G401.6 (cell line): ENCODE data around the gene TRABD2B.

Experiments used
- FAIRE-seq: peaks from 2 replicates; lab custom pipeline; 2012; peaks lifted over from hg19 to GRCh38; lab: Jason Lieb, UNC

Gene TRABD2B

DNA sequence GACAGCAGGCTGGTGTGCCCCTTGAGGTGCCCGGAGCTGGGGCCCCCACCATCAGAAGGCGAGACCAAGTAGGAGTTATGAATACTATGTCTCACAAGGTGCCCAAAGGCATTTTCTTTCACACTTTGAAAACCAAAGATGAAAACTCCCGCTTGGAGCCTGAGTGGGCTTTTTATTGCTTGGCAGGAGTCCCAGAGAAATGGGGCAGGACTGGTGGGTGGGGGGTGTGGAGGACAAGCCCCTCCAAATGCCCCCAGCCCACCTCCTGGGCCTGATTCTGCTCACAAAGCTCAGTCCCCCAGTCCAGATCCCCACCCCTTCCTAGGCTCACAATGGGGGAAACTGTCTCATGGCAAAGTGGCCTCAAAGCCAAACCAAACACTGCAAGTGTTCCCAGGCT, 227.9 kb downstream of the TRABD2B start:
- FAIRE-seq = no peak

DNA sequence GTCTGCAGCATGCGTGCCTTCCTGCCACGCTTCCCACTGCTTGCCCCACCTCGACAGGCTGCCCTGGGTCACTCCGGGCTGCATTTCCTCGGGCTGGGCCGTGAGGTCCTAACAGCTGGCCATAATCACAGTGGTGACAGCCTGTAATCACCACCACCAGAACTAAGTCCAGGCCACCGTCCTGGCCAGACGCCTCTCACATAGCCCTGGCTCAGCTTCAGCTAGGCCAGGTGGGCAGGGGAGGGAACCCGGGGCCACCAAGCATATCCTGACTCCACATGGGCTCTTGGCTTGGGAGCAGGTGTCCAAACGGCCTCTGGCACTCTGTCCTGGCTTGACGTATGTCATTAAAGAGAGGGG, 229.5 kb downstream of the TRABD2B start:
- no peak for FAIRE-seq

DNA sequence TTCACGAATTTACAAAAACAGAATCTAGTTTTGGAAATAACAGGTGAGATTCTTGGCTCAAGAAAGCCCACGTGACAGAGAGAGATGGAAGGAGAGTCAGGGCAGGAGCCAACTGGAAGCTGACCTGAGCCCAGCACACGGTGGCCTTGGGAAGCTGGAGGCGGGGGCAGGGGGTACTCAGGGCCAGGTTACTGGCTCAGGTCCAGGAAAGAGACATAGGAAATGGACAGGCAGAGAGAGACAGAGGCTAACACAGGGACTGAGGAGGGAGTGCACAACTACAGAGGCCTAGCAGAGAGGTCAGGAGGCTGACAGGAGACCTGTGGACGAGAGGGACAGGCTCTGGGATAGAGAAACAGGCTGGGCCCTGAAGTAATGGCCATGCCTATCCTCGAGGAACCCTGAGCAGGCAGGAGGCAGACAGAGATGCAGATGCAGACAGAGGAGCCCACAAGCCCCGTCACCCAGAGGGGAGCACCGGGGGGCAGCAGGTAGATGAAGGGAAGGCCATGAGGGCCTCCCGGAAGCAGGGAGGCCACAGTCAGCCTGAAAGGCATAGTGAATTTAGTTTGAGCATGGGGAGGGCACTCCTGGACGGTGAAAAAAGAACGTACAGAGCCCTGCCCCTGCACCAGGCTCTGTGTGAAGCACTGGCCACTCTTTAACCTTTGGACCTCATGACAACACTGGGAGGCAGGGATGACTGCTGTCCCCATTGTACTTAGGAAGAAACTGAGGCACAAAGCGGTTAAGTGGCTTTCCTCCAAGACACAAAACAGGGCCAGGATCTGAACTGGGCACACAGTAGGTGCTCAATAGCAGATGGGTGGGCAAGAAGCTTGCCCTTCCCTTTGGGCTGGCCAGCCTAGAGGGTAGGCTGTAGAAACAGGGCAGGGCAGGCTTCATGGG, 230.1 kb downstream of the TRABD2B start:
- no peak for FAIRE-seq

DNA sequence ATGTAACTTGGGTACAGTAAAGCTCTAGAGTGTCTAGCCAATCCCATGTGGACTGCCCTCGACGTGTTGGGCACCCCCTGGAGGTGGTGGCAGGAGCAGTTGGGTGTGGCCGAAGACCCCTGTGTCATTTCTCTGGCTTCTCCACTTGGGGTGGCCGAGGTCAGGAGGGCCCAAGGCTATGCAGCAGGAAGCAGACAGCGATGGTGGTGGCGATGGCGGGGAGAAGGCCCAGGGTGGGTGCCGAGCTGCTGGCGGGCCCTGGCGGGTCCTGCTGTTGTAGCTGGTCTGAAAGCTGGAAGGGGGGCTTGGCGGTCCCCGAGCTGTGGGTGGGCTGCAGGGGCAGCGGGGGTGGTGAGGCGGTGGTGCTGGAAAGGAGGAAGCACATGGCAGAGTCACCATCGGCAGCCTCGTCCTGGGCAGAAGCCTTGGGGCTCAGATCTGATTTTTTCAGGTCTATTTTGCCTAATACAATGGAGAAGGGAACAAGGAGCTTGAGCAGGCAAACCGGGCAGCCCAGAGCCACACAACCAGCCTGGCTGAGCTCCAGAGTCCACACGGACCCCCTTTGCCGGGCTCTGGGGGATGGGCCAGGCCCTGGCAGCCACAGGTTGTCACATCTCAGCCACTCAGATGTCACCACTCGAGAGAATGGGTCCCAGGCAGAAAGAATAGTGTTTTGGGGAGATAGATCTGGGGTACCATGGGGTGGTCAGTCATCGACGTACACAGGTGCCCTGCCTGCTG, 231.3 kb downstream of the TRABD2B start:
- no peak for FAIRE-seq

GRCh38 chr1:47765236-47765635, 231.9 kb downstream of the TRABD2B start:
- no peak for FAIRE-seq

DNA sequence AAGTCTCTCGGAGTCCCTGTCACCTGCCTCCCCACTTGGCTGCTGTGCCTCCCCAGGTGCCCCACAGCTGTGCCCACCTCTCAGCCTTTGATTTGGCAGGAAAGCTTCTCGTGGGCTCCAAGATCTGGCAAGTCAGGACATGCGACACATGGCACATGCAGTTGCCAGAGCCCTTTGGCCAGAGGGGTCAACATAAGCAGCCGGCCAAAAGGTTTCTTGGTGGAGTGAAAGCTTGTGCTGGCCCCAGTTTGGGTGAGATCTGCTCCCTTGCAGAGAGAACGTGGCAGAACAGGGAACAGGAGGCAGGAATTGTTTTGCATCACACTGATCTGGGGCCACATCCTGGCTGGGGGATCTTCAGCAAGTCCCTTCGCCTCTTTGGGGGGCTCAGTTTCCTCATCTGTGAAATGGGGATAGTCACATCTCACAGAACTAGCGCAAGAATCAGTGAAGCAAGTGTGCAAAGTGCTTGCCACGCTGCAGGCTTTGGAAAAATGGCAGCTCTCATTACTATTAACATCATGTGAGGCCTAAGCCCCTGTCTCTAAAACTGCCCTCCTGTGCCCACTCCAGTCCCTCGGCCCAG, 232.6 kb downstream of the TRABD2B start:
- no peak for FAIRE-seq

- no peak for FAIRE-seq
Measured at GRCh38 chr1:47763591-47764171, 233.5 kb downstream of the TRABD2B start.

- FAIRE-seq = no peak
Measured at GRCh38 chr1:47761974-47762373, 235.2 kb downstream of the TRABD2B start.

DNA sequence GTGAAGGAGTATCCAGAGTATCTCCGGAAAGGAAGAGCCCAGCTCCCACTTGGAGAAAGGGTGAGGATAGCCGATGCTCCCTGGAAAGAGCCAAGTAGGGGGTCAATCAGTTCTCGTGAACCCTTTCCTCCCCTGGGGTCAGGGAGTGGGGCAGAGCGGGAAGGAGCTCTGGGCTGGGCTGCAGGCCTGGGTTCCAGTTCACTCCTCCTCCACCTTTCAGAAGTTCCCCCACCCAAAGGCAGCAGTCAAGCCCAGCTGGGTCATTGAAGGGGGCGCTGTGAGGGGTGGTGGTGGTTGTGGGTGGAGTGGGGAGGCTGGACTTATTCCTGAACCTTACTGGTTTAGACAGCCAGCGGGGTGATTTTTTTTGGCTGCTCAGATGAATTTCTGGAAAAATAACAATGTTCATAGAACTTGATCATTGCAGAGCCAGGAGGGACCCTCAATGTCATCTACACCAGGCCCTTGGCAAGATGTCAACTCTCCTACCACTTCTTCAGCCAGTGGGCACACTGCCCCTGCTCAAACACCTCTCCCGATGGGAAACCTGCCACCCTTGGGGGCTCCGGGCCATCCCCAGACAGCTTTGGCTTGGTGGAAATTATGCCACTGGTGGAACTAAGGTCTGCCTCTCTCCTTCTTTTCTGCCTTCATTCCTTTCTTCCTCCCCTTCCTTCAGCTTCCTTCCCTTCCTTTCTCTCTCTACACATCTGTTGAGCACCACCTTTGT, 235.8 kb downstream of the TRABD2B start:
- no peak for FAIRE-seq

DNA sequence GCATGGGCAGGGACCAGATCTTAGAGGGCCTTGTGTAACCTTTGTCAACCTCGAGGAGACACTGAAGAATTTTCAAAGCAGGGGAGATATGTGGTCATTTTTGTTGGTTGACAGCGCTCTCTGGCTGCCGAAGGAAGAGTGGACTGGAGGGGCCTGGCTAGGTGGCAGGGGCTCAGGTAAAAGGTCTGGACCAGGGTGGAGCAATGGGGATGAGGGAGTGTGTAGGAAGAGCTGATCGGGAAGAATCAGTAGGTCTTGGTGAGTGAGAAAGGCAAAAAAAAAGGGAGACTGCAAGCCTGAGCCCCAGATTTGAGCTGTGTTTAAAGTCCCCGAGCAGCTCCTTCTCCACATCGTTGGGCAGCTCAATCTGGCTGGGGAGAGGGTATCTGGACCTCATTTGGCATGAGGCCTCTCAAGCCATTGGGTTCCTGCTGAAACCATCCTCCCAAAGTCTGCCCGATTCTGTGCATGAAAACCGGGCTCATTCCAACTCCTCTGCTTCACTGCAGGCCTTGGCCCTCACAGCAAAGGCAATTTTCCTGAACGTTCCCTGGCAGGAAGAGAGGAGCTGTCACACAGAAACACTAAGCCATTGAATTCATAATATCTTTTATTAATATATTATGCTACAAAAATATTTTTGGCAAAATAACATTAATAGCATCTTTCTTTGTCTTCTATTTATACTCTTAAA, 237.1 kb downstream of the TRABD2B start:
- FAIRE-seq = no peak

DNA sequence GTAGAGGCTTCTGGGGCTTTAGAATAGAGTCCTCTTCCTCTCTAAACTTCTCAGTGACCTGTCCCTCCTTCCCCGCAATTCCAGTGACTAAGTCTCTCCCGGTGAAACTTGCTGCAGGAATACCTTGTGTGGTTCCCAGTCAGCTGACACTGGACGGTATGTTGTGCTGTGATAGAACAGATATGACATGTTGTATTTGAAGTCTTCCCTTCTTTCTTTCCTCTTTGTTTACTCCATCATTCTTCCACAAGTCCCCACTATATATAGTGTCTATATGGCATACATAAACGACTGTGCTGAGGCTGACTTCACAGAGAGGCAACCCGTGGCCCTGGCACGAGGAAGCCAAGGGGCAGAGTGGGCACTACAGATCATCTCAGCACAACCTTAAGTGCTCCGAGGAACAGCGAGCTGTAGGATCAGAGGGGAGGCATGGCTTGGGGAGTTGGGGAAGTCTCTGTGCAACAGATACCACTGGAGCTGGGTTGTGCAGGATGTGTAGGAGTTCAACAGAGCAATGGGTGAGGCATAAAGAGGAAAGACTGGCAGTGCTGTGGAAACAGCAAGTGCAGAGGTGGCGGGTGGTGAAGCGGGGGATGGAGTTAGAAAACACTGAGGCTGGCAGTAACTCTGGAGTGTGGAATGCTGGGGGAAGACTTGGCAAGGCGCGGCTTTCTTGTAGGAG, 237.8 kb downstream of the TRABD2B start:
- FAIRE-seq = no peak

- FAIRE-seq = no peak
Measured at GRCh38 chr1:47758341-47759250, 238.6 kb downstream of the TRABD2B start.

- no peak for FAIRE-seq
Measured at GRCh38 chr1:47757226-47757975, 239.8 kb downstream of the TRABD2B start.

DNA sequence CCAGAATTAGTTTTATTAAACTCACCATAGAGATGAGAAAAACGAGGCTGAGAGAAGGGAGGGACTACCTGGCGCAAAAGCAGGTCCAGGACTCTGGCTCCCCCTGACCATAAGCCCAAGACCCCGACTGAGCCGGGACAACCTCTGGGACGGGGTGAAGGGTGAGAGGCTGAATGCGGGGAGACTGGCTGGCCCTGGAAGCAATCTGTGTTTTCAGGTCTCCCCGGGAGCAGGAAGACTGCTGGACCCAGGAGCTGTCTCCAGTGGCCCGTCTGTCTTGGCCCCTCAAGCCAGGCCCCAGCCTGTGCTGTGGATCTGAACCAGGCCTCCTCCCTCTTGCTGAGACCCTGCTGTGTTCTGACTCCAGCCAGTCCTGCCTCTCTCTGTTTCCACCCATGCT, 240.8 kb downstream of the TRABD2B start:
- FAIRE-seq = no peak

DNA sequence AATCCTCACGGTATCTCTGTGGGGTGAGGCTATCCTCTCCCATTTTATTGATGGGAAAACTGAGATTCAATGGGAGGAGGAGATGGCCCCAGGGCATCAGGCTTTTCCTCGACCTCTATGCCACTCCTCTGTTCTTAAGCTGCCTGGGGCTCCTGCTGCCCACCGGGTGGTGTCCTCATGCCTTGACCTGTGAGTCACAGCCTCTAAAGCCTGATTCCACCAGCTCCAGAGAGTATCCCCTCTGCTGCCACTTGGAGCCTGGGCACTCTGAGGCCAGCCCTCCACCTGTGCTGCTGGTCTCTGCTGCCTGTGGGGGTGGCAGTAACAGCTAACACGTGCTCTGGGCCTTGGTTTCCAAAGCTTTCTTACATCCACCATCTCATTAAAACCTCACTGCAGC, 241.2 kb downstream of the TRABD2B start:
- FAIRE-seq = no peak

DNA sequence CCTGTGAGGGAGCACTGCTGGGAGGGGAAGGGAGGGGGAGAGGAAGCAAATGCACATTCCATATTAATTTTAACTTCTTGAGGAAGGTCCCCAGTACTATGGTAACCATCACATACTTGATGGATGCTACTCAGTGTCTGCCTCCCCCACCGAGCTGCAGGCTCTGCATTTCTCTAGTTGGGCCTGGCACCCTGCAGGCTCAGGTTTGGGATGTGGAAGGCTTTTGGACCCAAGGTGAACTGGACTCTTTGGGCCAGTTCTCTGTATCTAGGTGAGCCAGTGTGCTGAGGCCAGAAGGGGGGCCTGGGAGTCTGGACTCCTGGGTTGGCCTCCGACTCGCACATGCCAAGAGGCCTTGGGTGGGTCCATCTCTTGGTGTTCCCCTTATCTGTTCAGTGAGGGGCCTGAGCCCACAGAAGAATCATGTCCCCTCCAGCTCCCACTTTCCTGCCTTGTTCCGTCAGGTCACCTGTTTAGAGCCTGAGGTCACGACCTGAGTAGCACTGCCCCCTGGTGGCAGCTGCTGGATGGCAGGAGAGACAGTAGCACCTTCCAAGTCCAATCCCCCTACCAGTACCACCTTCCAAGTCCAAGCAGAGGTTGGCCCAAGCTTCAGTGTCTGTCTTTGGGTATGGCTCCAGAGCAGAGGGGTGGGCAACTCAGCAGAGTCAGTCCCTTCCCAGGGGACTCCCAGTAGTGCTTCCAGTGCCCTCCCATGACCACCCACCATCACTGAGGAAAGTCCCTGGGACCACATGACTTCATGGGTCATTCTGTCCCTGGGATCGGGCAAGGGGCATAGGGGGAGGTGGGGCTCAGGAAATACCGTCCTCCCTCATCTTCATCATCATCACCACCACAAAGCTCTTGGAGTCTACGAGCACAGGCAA, 241.8 kb downstream of the TRABD2B start:
- FAIRE-seq = no peak

DNA sequence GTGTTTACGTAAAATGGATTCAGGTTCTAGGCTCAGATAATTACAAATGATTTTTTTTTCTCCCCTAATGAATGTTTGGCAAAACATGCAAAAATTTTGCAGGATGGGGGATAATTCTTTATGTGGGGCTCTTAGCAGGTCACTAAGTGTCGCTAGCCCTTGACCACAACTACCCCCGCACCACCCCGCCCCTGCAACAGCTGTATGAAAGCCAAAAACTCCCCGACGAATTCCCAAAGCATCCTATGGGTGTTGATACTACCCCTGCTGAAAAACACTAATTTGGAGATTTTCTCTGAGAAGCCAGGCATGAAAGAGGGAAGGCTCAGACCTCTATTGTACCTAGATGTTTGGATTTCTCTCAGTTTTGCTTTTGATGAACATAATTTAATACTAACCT, 243.0 kb downstream of the TRABD2B start:
- FAIRE-seq = no peak

GRCh38 chr1:47753808-47754207, 243.4 kb downstream of the TRABD2B start:
- FAIRE-seq = no peak
